ENCODE results near the gene PRKCE.
"Not testable (repeated sequence)": the region's sequence is repeated elsewhere in the genome, so short reads cannot be mapped to it uniquely, and the experiment has no call there.

The PRKCE gene

DNA sequence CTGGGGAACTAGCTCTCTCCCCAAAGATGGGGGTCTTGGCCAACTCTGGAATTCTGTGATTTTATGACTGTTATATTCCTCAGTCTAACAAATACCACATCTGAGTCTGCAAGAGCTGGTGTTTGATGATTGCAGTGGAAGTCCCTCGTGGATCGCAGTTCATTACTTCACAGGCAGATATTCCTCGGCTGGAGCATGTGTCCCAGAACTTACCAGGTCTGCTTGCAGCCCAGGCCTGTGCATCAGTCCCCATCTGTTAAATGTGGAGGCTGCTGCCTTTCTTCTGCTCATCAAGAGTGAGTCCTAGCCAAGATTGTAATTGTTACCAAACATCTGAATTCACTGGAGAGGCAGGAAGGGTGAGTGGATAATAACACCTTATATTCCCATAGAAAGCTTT lies 55.5 kb downstream of the PRKCE start:
- Histone ChIP-seq H3K4me1 (ENCODE audit: control insufficient read depth, low read depth, low read length) (no peaks in the 10 kb centered on the region), H3K9ac (ENCODE audit: low read length) (no peak overlapping the region), H3K36me3 (ENCODE audit: control insufficient read depth, low read depth, low read length) (no peaks in the 10 kb centered on the region), H3K4me3 (ENCODE audit: low read length) (no peak overlapping the region), H3K9me3 (ENCODE audit: control insufficient read depth, low read depth, low read length) (no peaks in the 10 kb centered on the region), H3K27ac (ENCODE audit: low read length) (no peak overlapping the region), H3K27me3 (ENCODE audit: control insufficient read depth, insufficient read depth, low read length) (no peaks in the 10 kb centered on the region)

DNA sequence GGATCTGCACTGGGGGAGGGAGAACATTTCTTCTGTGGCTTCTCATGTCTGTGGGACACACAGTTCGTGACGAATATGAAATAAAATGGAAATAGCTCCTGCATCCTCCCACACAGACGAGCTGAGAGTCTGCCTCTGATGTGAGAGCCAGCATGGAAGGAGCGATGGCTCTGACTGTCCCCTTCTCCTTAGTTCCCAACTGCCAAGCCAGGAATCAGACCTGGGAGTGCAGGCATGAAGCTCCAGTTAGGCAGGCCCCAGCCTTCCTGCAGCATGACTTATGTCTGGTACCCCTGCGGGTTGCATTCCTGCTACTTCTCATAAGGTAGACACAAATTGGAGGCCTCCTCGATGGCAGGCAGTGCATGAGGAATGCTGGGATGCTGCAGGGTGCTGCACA lies 56.2 kb downstream of the PRKCE start:
- Histone ChIP-seq H3K27me3 (ENCODE audit: control insufficient read depth, insufficient read depth, low read length) (no peaks in the 10 kb centered on the region), H3K4me3 (ENCODE audit: low read length) (no peak overlapping the region), H3K27ac (ENCODE audit: low read length) (no peak overlapping the region), H3K4me1 (ENCODE audit: control insufficient read depth, low read depth, low read length) (no peaks in the 10 kb centered on the region), H3K9me3 (ENCODE audit: control insufficient read depth, low read depth, low read length) (no peaks in the 10 kb centered on the region), H3K36me3 (ENCODE audit: control insufficient read depth, low read depth, low read length) (no peaks in the 10 kb centered on the region), H3K9ac (ENCODE audit: low read length) (no peak overlapping the region)

DNA sequence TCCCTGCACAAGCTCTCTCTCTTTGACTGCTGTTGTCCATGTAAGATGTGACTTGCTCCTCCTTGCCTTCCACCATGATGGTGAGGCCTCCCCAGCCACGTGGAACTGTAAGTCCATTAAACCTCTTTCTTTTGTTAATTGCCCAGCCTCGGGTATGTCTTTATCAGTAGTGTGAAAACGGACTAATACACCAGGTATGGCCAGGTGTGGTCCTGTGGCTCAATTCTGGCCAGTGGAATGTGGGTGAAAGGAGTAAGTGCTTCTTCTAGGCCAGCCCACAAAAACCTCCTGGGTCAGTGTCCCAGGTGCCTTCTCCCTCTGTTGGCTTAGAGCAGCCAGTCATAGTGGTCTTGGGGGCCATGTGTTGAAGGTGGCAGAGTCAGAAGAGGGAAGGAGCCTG lies 57.0 kb downstream of the PRKCE start:
- no peaks in the 10 kb centered on the region for H3K27me3 ChIP-seq (ENCODE audit: control insufficient read depth, insufficient read depth, low read length)
- no peak overlapping the region for H3K4me3 ChIP-seq (ENCODE audit: low read length)
- no peaks in the 10 kb centered on the region for H3K36me3 ChIP-seq (ENCODE audit: control insufficient read depth, low read depth, low read length)

DNA sequence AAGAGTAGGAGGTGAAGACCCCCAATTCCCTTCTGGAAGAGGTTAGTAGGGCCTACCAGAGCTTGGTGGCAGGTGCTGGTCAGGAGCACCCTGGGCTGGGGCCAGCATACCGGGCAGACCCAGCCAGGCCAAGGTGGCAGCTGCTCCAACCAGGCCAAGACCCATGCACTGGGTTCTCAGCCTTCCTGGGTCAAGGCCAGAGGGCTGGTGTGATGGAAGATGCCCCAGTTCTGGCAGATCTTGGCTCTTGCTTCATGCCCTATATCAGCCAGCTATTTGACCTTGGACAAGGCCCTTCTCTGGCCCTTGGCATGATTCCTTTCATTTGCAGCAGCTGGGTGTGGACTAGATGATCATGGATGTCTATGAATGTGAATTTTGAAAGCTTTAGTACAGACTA lies 57.7 kb downstream of the PRKCE start:
- no peaks in the 10 kb centered on the region for H3K4me1 ChIP-seq (ENCODE audit: control insufficient read depth, low read depth, low read length)
- H3K27me3 ChIP-seq (ENCODE audit: control insufficient read depth, insufficient read depth, low read length), result no peaks in the 10 kb centered on the region
- H3K36me3 ChIP-seq (ENCODE audit: control insufficient read depth, low read depth, low read length), result no peaks in the 10 kb centered on the region
- H3K9ac ChIP-seq (ENCODE audit: low read length), result no peak overlapping the region
- no peaks in the 10 kb centered on the region for H3K9me3 ChIP-seq (ENCODE audit: control insufficient read depth, low read depth, low read length)
- H3K27ac ChIP-seq (ENCODE audit: low read length), result no peak overlapping the region
- no peak overlapping the region for H3K4me3 ChIP-seq (ENCODE audit: low read length)

More for the DNA sequence above, 57.0 kb downstream of the PRKCE start:
- no peaks in the 10 kb centered on the region for H3K9me3 ChIP-seq (ENCODE audit: control insufficient read depth, low read depth, low read length)
- H3K4me1 ChIP-seq (ENCODE audit: control insufficient read depth, low read depth, low read length), result no peaks in the 10 kb centered on the region
- no peak overlapping the region for H3K27ac ChIP-seq (ENCODE audit: low read length)
- no peak overlapping the region for H3K9ac ChIP-seq (ENCODE audit: low read length)

DNA sequence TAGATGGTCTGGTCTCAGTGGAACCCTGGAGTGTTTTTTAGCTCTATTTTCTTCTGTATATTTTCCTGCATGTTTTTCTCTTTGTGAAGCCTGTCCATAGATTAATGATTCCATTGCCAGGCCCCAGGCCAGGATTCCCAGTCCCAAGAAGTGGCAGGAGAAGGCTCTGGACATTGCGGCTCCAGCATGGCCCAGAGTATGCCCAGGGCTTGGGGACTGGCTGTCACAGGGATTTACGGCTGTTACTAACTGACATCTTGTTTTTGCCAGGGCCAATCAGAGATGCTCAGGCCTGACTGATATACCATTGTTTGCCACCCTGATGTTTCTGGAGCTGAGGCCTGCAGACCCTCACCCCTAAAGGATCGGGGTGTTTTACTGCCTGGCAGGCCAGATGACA lies 59.0 kb downstream of the PRKCE start:
- no peak overlapping the region for H3K27ac ChIP-seq (ENCODE audit: low read length)
- H3K9me3 ChIP-seq (ENCODE audit: control insufficient read depth, low read depth, low read length), result no peaks in the 10 kb centered on the region
- no peaks in the 10 kb centered on the region for H3K36me3 ChIP-seq (ENCODE audit: control insufficient read depth, low read depth, low read length)
- no peaks in the 10 kb centered on the region for H3K4me1 ChIP-seq (ENCODE audit: control insufficient read depth, low read depth, low read length)
- H3K9ac ChIP-seq (ENCODE audit: low read length), result no peak overlapping the region
- no peak overlapping the region for H3K4me3 ChIP-seq (ENCODE audit: low read length)
- H3K27me3 ChIP-seq (ENCODE audit: control insufficient read depth, insufficient read depth, low read length), result no peaks in the 10 kb centered on the region

DNA sequence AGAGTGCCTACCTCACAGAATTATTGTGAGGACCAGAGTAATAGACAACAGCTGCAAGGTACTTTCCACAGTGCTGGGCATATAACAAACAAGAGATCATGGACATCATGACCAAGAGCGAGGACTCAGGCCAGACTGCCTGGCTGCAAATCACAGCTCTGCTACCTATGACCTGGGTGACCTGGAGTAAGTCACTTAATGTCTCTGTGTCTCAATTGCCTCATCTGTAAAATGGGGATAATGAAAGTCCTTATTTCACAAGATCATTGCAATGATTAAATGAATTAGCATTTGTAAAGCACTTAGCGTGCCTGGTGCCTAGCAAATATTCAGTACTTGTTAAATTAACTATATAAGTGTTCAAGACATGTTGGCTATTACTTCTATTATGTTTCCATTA lies 59.7 kb downstream of the PRKCE start:
- no peaks in the 10 kb centered on the region for H3K4me1 ChIP-seq (ENCODE audit: control insufficient read depth, low read depth, low read length)
- H3K4me3 ChIP-seq (ENCODE audit: low read length), result no peak overlapping the region
- no peaks in the 10 kb centered on the region for H3K27me3 ChIP-seq (ENCODE audit: control insufficient read depth, insufficient read depth, low read length)
- no peaks in the 10 kb centered on the region for H3K36me3 ChIP-seq (ENCODE audit: control insufficient read depth, low read depth, low read length)
- no peaks in the 10 kb centered on the region for H3K9me3 ChIP-seq (ENCODE audit: control insufficient read depth, low read depth, low read length)
- H3K27ac ChIP-seq (ENCODE audit: low read length), result no peak overlapping the region
- H3K9ac ChIP-seq (ENCODE audit: low read length), result no peak overlapping the region

DNA sequence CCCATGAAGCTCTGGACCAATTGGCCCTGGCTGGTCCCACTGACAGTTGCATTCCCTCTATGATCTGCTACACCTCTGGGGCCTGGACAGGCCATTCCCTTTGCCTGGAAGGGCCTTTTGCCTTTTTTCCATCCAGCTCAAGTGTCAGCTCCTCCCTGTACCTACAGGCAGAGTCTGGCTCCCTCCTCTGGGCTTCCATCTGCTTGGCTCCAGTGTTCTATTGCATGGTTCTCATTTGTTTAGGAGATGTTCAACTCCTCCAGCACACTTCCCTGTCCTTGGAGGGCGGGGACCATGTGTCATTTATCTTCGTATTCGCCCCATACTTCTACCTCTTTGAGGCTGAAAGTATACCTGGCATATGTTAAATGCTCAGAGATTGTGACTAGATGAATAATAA lies 61.1 kb downstream of the PRKCE start:
- H3K36me3 ChIP-seq (ENCODE audit: control insufficient read depth, low read depth, low read length), result no peaks in the 10 kb centered on the region

DNA sequence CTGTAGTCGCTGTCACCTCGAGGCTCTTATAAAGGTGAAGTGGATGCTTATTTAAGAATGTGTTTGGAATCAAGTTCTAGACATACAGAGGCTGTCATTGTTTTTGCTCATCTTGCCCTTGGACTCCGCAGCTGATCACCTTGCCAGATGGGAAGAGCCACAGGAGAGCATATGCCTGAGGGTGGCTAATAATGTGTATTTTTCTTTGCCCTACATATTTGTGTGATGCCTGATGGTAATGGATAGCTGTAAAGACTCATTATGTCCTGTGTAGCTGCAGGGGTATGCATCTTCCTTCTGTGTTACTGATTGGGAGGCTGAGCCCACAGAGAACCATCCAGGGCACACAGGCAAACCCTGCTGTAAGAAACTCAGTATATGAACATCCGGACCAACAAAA lies 61.7 kb downstream of the PRKCE start:
- no peak overlapping the region for H3K9ac ChIP-seq (ENCODE audit: low read length)
- no peaks in the 10 kb centered on the region for H3K4me1 ChIP-seq (ENCODE audit: control insufficient read depth, low read depth, low read length)
- no peak overlapping the region for H3K27ac ChIP-seq (ENCODE audit: low read length)
- H3K27me3 ChIP-seq (ENCODE audit: control insufficient read depth, insufficient read depth, low read length), result no peaks in the 10 kb centered on the region
- no peak overlapping the region for H3K4me3 ChIP-seq (ENCODE audit: low read length)
- no peaks in the 10 kb centered on the region for H3K9me3 ChIP-seq (ENCODE audit: control insufficient read depth, low read depth, low read length)
- H3K36me3 ChIP-seq (ENCODE audit: control insufficient read depth, low read depth, low read length), result no peaks in the 10 kb centered on the region

More for the DNA sequence above, 61.1 kb downstream of the PRKCE start:
- Histone ChIP-seq H3K4me3 (ENCODE audit: low read length) (no peak overlapping the region), H3K27ac (ENCODE audit: low read length) (no peak overlapping the region), H3K4me1 (ENCODE audit: control insufficient read depth, low read depth, low read length) (no peaks in the 10 kb centered on the region), H3K9ac (ENCODE audit: low read length) (no peak overlapping the region), H3K27me3 (ENCODE audit: control insufficient read depth, insufficient read depth, low read length) (no peaks in the 10 kb centered on the region), H3K9me3 (ENCODE audit: control insufficient read depth, low read depth, low read length) (no peaks in the 10 kb centered on the region)

DNA sequence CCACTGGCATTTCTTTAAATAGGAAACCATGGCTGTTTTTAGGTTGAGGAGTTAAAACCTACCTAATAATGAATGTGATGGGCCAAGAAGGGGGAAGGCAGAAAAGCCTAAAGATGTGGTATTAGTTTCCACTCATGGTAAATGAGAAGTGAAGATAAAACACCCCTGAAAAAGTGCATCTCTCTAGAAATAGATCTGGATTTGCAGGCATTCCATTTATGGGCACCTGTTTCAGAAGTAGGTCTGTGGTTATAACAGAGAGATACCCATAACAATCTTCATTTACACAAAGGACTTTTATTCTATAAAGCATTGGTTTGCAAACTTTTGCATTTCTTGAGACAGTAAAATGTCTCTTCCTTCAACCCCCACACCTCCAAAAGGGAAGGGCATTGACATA lies 62.1 kb downstream of the PRKCE start:
- H3K9ac ChIP-seq (ENCODE audit: low read length), result no peak overlapping the region
- no peaks in the 10 kb centered on the region for H3K36me3 ChIP-seq (ENCODE audit: control insufficient read depth, low read depth, low read length)
- no peak overlapping the region for H3K27ac ChIP-seq (ENCODE audit: low read length)
- H3K4me1 ChIP-seq (ENCODE audit: control insufficient read depth, low read depth, low read length), result no peaks in the 10 kb centered on the region
- H3K4me3 ChIP-seq (ENCODE audit: low read length), result no peak overlapping the region
- no peaks in the 10 kb centered on the region for H3K9me3 ChIP-seq (ENCODE audit: control insufficient read depth, low read depth, low read length)
- H3K27me3 ChIP-seq (ENCODE audit: control insufficient read depth, insufficient read depth, low read length), result no peaks in the 10 kb centered on the region

DNA sequence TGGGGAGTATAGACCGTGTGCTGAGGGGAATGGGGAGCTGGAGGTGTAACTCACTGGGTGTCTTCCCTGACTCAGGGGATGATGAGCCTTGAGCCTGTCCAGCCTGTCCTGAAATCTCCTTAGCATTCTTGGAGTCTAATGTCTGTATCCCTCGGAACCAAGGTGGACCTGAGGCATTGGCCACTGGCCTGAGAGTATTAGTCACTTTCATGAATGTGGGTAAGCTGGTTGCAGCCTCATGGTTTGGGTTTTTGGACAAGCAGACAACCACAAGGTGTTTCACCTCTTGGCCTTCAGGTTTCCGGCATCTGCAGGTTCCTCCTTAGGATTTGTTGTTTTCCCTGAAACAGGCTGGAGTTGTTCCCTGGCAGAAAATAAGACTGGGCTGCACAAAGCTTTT lies 63.2 kb downstream of the PRKCE start:
- no peaks in the 10 kb centered on the region for H3K36me3 ChIP-seq (ENCODE audit: control insufficient read depth, low read depth, low read length)

DNA sequence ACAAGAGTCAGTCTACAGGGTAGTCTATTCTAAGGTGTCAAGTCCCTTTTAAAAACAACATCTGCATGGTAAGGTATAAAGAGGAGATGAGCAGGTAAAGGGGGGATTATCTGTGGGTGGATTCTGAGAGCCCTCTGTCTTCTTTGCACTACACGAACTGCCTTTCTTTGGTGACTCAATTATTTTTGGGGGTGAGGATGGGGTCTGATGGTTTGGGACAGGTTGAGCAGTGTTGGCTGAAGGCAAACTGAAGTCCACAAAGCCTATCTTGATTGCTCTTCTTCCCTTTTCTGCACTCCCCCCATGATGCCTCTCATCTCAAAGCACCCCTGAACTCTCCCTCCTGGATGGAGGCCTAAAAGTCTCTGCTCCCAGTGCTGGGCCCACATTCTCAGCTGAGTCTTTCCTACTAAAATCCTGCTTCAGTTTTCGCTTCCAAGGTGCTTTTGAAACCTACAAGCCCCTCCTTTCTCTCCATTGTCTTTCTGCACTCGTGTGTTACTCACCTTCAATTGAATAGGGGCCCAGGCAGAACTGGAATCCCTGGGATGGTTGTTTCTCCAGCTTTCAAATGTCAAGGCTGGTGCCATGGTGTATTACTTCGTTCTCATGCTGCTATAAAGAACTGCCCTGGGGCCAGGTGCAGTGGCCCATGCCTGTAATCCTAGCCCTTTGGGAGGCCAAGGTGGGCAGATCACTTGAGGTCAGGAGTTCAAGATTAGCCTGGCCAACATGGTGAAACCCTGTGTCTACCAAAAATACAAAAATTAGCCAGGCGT lies 64.3 kb downstream of the PRKCE start:
- Histone ChIP-seq H3K27ac (ENCODE audit: low read length) (no peak overlapping the region), H3K4me3 (ENCODE audit: low read length) (no peak overlapping the region), H3K36me3 (ENCODE audit: control insufficient read depth, low read depth, low read length) (no peaks in the 10 kb centered on the region), H3K4me1 (ENCODE audit: control insufficient read depth, low read depth, low read length) (no peaks in the 10 kb centered on the region), H3K9ac (ENCODE audit: low read length) (no peak overlapping the region), H3K9me3 (ENCODE audit: control insufficient read depth, low read depth, low read length) (no peaks in the 10 kb centered on the region), H3K27me3 (ENCODE audit: control insufficient read depth, insufficient read depth, low read length) (no peaks in the 10 kb centered on the region)

More for the DNA sequence above, 63.2 kb downstream of the PRKCE start:
- H3K9ac ChIP-seq (ENCODE audit: low read length), result no peak overlapping the region
- no peaks in the 10 kb centered on the region for H3K27me3 ChIP-seq (ENCODE audit: control insufficient read depth, insufficient read depth, low read length)
- H3K9me3 ChIP-seq (ENCODE audit: control insufficient read depth, low read depth, low read length), result no peaks in the 10 kb centered on the region
- no peak overlapping the region for H3K27ac ChIP-seq (ENCODE audit: low read length)
- no peak overlapping the region for H3K4me3 ChIP-seq (ENCODE audit: low read length)
- no peaks in the 10 kb centered on the region for H3K4me1 ChIP-seq (ENCODE audit: control insufficient read depth, low read depth, low read length)

DNA sequence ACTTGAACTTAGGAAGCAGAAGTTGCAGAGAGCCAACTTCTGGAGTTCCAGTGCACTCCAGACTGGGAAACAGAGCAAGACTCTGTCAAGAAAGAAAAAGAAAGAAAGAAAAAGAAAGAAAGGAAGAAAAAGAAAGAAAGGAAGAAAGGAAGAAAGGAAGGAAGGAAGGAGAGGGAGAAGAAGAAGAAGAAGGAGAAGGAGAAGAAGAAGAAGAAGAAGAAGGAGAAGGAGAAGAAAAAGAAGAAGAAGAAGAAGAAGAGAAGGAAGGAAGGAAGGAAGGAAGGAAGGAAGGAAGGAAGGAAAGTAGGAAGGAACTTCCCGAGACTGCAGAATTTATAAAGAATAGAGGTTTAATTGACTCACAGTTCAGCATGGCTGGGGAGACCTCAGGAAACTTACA lies 65.0 kb downstream of the PRKCE start:
- not testable (repeated sequence) for H3K9ac ChIP-seq (ENCODE audit: low read length); H3K27me3 ChIP-seq (ENCODE audit: control insufficient read depth, insufficient read depth, low read length); H3K27ac ChIP-seq (ENCODE audit: low read length); H3K4me1 ChIP-seq (ENCODE audit: control insufficient read depth, low read depth, low read length); H3K36me3 ChIP-seq (ENCODE audit: control insufficient read depth, low read depth, low read length); H3K4me3 ChIP-seq (ENCODE audit: low read length); H3K9me3 ChIP-seq (ENCODE audit: control insufficient read depth, low read depth, low read length)

Data from iPS-18a (cell line).